Choroid plexus epithelial cell (primary cell): ENCODE data around the gene CCDC9.

Experiments used
- DNase-seq: peaks from one replicate; pipeline ENCODE4 v3.0.0-alpha.2; 2010; ENCODE audit warnings: low read depth
- H3K4me3 ChIP-seq: 2 replicates; pipeline ENCODE4 v1.5.1; 2011; ENCODE audit warnings: low read depth, mild to moderate bottlenecking, control low read depth, low read length, moderate library complexity
- CTCF ChIP-seq: conservative IDR thresholded peaks from 2 replicates; pipeline ENCODE4 v1.5.1; 2011; ENCODE audit warnings: low read depth, mild to moderate bottlenecking, control low read depth, inconsistent platforms, low read length, moderate library complexity

CCDC9 gene

GRCh38 chr19:47306303-47306702 is 50.0 kb downstream of the CCDC9 start:
- TF ChIP-seq CTCF: no peak
- DNase-seq: no peak
- H3K4me3 ChIP-seq: no peak overlapping the region

GRCh38 chr19:47309038-47309437 is 52.7 kb downstream of the CCDC9 start:
- no peak for TF ChIP-seq CTCF
- no peak for DNase-seq
- no peak overlapping the region for H3K4me3 ChIP-seq

- TF ChIP-seq CTCF: no peak
- no peak within 1 kb of the TSS for H3K4me3 ChIP-seq
- DNase-seq: no peak
Observed at GRCh38 chr19:47309608-47310007, 53.3 kb downstream of the CCDC9 start, which contains the start of gene C5AR1. Gene C5AR1 (plus strand): TSS chr19:47309861. CDS start chr19:47309896, 35 bp downstream.

DNA sequence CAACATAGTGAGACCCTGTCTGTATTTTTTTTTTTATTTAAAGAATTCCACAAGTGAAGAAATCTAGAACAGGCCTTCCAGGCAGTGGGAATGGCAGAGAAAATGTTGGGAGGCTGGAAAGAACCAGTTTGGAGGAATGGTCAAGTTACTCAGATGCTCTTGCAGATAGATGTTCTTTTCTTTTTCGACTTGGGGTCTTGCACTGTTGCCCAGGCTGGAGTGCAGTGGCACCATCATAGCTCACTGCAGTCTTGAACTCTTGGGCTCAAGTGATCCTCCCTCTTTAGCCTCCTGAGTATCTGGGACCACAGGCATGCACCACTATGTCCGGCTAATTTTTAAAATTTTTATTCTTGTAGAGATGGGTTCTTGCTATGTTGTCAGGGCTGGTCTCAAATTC is 54.0 kb downstream of the CCDC9 start:
- no peak for TF ChIP-seq CTCF
- no peak overlapping the region for H3K4me3 ChIP-seq
- no peak for DNase-seq

GRCh38 chr19:47310819-47311218 is 54.5 kb downstream of the CCDC9 start:
- peak; percentile 62 for DNase-seq
- no peak for TF ChIP-seq CTCF
- no peak overlapping the region for H3K4me3 ChIP-seq

GRCh38 chr19:47312366-47313006 is 56.2 kb downstream of the CCDC9 start:
- no peak for TF ChIP-seq CTCF
- no peak for DNase-seq
- H3K4me3 ChIP-seq: no peak overlapping the region

GRCh38 chr19:47313754-47314295 is 57.5 kb downstream of the CCDC9 start:
- TF ChIP-seq CTCF: no peak
- no peak overlapping the region for H3K4me3 ChIP-seq
- peak; percentile 20 for DNase-seq
